ENCODE results near the gene GLIPR2.
"Not testable (repeated sequence)": the region's sequence is repeated elsewhere in the genome, so short reads cannot be mapped to it uniquely, and the experiment has no call there.

GLIPR2 gene

DNA sequence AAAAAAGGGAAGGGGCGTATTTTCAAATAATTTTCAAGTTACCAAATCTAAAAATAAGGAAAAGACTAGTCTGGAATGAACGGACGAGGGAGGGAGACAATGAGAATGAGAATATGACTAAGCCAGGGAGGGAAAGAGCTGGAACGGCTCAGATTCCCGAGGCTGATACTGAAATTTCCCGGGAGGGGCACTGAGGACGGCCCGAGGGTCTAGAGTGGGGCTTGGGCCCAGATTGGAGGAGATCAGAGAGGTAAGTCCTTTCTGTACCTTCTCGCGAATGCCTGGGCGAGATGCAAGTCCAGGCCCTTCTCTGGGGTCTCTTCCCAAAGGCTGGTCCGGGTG, 29.3 kb downstream of the GLIPR2 start:
- no peak for DNase-seq

DNA sequence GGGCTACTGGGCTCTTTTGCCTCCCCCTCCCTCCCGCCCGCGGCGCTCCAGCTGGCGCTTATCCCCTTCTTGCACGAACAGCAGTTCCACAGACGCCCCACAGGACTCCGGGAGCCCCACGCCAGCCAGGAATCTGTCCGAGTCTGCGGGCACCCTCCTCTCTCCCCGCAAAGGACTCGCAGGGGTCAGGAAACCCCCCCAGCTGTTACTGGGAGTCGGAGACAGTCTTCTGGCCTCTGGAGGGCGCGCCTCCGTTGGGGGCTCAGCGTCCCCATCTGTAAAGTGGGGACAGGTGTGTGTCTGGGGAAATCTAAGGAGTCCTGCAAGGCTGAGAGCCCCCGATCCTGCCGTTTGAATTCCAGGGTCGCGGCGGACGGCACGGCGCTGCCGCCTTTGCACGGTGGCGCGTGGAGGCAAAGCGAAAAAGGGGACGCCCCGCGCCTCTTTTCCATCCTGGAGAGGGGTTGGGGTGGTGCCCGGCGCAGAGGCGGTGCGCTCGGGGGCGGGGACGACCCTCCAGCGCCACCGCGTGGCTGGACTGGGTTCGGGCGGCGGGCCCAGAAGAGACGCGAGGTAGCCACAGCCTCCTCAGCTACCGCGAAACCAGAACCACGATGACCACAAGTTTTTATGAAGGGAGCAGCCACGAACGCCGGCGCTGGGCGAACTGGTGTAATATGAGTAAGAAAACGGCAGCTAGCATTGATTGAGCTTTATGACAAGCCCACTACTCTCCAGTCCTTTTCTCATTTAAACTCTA, 29.8 kb downstream of the GLIPR2 start:
- DNase-seq: peak; percentile 22

DNA sequence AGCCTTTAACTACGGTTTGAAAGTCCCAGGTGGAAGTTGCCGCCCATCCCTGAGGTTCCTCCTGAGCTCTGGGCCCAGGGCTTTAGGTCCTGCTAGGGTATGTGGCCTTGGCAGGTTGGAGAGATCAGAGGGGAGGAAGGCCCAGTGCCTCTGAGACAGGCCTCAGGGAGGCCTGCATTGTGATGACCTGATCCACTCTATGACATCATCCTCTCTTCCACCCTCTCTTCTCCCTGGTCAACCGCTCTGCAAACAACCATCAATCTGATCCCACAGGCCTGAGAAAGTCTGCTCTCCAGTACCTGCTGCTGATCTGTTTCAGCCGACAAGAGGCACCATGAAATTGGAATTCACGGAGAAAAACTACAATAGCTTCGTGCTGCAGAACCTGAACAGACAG, 32.6 kb downstream of the GLIPR2 start, which contains the start of gene CCIN:
Gene CCIN, plus strand, starts transcription at position 223 of the 400 bp plus-strand sequence. Its CDS starts 115 bp downstream, at position 338.
- no peak for DNase-seq

DNA sequence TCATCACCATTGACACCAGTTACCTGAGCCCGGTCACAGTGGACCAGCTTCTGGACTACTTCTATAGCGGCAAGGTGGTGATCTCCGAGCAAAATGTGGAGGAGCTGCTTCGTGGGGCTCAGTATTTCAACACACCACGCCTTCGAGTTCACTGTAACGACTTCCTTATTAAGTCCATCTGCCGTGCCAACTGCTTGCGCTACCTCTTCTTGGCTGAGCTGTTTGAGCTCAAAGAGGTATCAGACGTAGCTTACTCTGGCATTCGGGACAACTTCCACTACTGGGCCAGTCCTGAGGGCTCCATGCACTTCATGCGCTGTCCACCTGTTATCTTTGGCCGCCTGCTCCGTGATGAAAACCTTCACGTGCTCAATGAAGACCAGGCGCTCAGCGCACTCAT, 33.2 kb downstream of the GLIPR2 start:
- DNase-seq: no peak

DNA sequence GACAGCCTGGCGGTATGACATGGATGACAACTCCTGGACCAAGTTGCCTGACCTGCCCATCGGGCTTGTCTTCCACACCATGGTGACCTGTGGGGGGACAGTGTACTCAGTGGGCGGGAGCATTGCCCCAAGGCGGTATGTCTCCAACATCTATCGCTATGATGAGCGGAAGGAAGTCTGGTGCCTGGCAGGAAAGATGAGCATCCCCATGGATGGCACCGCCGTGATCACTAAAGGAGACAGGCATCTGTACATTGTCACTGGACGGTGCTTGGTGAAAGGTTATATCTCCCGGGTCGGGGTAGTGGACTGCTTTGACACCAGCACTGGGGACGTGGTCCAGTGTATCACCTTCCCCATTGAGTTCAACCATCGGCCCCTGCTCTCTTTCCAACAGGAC, 34.0 kb downstream of the GLIPR2 start:
- no peak for DNase-seq

DNA sequence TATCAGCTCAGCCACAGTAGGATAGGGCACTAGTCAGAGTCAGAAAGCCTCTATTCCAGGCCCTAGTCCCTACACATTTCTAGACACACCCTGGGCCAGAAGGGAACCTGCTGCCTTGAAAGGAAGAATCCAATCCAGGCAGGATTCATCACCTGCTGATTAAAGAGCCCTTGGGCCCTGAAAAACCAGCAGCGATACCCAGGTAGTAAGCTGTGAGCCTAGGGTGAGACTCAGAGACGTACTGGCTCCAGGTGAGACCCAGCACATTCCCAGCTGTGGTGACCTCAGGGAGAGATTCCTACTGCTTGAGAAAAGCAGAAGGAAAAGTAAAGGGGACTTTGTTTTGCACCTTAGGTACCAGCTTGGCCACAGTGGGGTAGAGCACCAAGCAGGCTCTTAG, 37.3 kb downstream of the GLIPR2 start:
- DNase-seq: no peak

DNA sequence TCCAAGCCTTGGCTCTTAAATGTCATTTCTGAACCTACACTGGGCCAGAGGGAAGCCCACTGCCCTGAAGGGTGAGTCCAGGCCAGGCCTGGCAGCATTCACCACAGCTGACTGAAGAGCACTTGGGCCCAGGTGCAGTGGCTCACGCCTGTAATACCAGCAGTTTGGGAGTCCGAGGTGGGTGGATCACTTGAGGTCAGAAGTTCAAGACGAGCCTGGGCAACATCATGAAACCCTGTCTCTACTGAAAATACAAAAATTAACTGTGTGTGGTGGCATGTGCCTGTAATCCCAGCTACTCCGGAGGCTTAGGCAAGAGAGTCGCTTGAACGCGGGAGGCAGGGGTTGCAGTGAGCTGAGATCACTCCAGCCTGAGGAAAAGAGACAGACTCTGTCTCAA, 37.7 kb downstream of the GLIPR2 start:
- no peak for DNase-seq

DNA sequence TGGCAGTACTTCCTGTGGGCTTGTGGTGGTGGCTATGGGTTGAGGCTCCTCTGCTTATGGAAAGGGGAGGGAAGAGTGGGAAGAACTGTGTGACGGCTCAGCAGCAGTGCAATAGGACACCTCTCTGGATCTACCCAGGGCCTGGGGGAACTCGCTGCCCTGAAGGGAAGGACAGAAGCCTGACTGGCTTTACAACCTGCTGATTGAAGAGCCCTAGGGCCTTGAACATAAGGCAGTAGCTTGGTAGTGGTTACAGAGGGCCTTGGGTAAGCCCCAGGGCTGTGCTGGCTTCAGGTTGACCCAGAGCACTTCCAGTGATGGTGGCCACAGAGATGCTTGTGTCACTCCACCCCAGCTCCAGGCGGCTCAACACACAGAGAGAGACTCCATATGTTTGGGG, 38.2 kb downstream of the GLIPR2 start:
- no peak for DNase-seq

DNA sequence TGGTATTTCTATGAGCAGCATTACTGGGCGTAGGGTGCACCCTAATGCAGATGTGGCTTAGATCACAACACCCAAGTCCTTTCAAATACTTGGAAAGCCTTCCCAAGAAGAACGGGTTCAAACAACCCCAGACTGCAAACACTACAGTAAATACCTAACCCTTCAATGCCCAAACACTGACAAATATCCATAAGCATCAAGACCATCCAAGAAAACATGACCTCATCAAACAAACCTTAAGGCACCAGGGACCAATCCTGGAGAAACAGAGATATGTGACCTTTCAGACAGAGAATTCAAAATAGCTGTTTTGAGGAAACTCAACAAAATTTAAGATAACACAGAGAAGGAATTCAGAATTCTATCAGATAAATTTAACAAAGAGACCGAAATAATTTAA, 38.7 kb downstream of the GLIPR2 start:
- not testable (repeated sequence) for DNase-seq

DNA sequence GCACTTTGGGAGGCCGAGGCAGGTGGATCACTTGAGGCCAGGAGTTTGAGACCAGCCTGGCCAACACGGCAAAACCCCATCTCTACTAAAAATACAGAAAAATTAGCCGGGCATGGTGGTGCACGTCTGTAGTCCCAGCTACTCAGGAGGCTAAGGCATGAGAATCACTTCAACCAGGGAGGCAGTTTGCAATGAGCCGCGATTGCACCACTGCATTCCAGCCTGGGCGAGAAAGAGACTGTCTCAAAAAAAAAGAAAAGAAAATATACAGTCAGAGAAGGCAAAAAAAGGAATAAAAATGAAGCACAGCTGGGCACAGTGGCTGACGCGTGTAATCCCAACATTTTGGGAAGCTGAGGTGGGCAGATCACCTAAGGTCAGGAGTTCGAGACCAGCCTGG, 40.0 kb downstream of the GLIPR2 start:
- not testable (repeated sequence) for DNase-seq

DNA sequence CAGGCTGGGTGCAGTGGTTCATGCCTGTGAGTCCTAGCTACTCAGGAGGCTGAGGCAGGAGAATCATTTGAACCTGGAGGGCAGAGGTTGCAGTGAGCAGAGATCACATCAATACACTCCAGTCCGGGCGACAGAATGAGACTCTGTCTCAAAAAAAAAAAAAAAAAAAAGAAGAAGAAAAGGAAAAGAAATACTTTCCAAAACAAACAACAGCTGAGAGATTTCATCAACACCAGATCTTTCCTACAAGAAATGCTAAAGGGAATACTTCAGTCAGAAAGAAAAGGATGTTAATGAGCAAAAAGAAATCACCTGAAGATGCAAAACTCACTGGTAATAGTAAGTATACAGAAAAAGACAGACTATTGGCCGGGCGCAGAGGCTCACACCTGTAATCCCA, 41.0 kb downstream of the GLIPR2 start:
- no peak for DNase-seq

DNA sequence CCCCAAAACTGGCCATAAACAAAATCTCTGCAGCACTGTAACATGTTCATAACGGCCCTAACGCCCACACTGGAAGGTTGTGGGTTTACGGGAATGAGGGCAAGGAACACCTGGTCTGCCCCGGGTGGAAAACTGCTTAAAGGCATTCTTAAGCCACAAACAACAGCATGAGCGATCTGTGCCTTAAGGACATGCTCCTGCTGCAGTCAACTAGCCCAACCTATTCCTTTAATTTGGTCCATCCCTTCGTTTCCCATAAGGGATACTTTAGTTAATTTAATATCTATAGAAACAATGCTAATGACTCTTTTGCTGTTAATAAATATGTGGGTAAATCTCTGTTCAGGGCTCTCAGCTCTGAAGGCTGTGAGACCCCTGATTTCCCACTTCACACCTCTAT, 43.7 kb downstream of the GLIPR2 start:
- not testable (repeated sequence) for DNase-seq

DNA sequence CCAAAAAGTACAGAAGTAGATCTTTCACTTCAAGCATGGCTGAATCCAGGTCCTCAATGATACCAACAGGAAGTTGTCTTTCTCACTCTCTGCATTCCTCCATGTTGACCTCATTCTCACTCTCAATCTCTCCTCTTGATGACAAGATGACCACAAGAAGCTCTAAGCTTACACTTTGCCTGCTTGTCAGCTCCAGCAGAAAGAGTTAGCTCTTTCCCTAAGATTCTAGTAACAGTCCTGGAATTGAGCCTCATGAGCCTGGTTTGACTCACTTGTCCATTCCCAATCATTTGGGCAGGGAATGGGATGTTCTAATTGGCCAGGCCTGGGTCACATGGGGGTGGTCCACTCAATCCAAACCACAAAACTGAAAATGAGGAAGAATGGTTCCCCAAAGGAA, 50.9 kb downstream of the GLIPR2 start:
- DNase-seq: no peak

DNA sequence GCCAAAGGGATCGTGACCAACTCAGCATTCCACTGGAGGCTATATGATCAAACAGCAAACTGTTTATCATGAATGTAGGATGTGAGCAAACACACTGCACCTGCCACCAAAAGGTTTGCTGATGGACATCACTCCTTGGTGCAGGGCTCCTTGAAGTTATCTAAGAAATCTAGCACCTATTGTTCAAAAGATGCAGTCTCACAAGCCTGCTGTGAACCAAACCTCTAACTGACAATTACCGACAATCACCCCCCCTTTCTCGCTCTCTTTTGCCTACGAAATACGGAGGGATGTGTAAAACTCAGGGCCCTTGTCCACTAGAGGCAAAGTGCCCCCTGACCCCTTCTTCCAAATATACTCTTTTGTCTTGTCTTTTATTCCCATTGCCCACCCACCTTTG, 51.7 kb downstream of the GLIPR2 start:
- DNase-seq: no peak

DNA sequence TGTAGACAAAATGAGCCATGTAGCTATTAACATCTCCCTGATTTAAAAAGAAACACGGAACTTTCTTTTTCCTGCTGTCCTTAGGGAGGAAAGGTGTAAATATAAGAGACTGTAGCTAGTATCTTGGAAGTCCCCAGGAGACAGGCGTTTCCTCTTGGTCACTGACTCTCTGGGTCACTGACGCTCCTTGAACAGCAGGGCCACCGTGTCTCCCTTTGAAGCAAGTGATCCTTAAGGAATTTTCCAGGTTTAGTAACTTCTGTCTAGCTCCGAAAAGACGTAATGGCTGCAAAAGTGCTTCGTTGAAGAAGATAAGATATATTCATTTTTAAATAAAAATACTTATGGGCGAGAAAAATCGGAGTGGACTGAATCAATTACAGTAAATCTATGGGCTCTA, 53.4 kb downstream of the GLIPR2 start:
- no peak for DNase-seq

DNA sequence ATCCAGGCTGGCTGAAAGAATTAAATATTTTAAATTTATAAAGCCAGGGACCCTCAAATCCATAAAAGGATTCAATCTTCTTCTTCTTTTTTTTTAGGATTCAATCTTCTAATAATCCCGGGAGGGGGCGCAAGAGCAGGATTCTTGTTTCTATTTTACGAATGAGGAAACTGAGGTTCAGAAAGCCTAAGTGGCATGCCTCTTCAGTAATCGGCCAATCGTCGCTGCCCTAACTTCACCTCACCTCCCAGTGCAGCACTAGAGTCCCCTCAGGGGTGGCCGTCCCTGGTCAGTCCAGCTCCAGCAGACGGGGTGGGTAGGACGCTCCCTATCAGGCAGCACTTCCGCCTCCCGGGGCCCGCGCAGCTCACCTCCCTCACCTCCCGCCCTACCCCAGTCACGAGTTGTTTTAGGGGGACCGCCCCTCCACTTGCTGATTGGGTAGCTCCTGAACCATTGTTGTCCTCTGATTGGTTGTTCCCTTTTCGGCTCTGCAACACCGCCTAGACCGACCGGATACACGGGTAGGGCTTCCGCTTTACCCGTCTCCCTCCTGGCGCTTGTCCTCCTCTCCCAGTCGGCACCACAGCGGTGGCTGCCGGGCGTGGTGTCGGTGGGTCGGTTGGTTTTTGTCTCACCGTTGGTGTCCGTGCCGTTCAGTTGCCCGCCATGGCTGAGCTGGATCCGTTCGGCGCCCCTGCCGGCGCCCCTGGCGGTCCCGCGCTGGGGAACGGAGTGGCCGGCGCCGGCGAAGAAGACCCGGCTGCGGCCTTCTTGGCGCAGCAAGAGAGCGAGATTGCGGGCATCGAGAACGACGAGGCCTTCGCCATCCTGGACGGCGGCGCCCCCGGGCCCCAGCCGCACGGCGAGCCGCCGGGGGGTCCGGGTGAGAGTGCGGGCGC, 54.1 kb downstream of the GLIPR2 start, which contains the start of gene CLTA:
Gene CLTA, plus strand, starts transcription at position 534 of the 902 bp plus-strand sequence. Its CDS starts 136 bp downstream, at position 670.
- DNase-seq: peak; percentile 96

DNA sequence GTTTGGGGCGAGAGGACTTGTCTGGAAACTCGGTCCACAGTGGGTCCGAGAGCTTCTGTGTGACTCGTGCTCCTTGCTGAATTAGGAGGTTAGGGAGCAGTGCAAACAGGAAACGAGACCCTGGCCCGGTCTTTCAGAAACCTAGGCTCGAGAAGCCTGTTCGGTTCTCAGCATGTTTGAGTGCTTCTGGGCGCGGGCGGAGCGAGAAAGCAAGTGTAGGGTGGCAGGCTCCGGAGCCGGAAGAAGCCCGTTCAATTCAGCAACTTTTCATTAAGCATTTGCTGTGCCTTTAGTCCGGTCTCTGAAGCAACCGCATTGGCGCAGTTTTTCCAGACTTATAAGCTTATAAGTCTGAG, 54.7 kb downstream of the GLIPR2 start:
- DNase-seq: no peak

DNA sequence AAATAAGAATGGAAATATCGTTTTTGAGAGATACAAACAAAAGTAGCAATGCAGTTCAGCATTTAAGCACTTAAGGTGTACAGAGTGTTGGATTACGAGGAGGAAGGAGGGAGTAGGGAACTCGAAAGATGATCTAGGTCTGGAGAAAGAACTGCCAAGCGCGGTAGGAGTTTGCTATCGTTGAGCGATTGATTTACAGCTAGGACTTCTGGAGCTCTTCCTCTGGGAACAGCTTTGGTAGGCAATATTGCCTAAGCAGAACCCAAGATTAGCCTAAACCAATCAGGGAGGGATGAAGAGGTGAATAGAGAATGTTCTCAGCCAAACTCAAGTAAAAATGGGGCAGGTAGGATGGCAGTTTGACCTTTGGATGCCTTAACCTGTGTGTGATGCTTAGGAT, 55.2 kb downstream of the GLIPR2 start:
- DNase-seq: no peak

DNA sequence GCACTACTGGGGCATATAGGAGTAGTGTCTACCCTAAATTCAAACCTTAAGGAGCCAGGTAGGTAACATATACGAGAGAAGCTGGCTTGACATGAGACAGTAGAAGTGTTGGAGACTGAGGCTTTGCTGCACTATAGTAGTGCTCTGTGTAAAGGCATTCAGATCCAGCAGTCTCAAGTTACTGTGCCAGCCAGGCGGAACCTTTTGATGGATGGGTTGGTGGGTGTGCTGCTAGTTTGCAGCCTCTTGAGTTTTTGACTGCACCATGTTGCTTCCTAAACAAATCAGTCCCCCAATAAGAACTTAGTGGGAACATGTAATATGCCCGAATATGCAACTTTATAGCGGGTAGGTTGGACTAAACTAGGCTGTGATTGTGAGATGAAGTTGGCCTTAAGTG, 55.7 kb downstream of the GLIPR2 start:
- no peak for DNase-seq

DNA sequence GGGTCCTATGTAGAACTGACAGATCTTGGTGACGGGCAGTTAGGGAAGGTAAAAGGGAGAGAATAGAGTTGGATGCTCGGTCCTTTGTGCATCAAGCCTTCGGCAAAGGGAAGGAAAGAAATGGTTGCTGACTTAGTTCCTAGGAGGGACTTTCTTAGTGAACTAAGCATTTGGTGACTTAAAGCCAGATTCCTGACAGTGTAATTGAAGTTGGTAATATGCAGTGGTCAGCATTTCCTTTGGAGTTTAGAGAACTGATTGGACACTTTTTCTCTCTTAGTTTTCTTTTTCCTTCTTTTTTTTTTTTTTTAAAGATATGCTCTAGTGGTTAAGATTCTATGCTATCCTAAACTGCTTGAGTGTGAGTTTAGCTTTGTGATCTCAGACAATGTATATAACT, 56.5 kb downstream of the GLIPR2 start:
- DNase-seq: no peak

DNA sequence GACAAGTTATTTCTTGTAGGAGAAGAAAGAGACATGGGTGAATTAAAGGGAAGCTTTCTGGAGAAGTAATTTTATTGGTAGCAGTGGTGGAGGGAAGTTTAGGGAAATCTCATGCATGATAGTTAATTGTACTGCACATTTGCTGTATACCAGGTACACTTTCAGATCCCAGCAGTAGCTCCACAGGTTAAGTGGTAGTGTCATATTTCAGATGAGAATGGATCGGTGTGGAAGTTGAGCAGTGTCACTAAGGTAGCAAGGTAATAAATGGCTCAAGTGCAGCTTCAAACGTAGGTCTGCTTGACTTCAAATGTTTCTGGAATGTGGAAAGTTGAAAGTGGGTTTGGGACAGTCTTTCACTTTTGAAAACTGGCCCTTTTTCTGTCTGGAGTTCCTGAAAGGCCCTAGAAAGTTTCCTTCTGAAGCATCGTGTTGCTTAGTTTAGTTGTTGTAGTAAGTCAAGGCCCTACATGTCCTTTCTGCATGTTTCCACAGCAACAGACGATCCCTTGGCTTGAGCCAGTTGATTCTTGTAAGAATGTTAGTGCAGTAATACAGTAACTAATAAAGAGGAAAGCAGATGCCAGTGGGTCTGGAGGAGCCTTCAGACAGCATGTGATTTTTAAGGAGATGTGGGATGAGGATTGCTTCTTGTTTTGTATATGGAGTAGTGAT, 57.9 kb downstream of the GLIPR2 start:
- no peak for DNase-seq

DNA sequence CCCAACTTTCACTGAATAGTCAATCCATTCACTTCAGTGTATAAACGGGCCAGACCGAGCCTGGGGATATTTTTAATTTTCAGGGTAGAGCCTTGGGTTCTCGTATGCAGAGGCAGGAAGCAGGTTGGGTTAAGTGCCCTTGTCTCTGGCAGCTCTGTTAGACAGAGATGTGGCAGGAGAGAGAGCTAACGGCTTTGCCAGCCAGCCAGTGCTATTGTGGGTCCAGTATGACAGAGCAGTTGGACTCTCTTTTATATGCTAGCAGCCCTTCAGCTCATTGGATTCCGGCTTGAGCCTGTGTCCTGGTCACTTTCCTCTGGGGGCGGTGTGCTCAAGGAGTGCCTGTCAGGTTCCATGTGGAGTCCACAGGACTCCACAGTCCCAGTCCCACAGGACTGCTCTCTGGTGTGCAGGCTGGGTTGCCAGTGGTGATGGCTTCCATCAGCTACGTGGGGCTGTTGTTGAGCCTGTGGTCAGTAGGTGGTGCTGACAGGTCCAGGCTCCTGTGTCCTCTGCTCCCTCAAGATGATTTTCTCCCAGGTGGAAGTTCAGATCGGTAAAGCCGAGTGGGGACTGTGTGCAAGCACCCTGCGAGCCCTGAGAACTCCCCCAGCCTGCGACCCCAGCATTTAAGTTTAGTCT, 68.5 kb downstream of the GLIPR2 start:
- no peak for DNase-seq

DNA sequence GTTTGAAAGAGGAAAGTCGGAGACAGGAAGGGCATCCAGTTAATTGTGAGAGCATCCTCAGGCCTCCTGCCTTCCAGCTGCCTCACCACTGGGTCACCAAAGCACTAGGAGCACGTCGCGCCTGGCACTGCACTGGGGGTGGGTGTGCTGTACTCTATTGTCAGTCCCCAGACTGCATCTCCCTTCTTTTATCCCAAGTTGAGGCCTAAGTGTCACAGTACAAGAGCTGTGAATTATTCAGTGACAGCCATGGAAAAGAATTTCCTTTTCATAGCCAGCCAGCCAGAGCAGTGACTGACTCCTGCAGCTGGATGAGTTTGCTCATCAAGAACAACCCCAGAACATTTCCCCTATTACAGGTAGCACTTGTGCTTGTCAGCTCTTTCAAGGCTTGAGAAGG, 70.5 kb downstream of the GLIPR2 start:
- no peak for DNase-seq
